Liver (tissue), 9 donors: ENCODE data around the gene CDH13. TPM values are rescaled to one million over a fixed set of nuclear protein-coding genes. Genes with fewer than 3 reads are reported as not detected.

Experiments
- DNase-seq: peaks from one replicate; pipeline ENCODE4 v3.0.0-alpha.2; 2017; ENCODE audit warnings: low spot score
- H3K27ac ChIP-seq, 2 donors: one replicate each; pipeline ENCODE4 v1.7.0; 2013; ENCODE audit warnings: inconsistent platforms in 2 of 2, low read length in 2 of 2, control low read depth in 1 of 2, low read depth in 1 of 2, mild to moderate bottlenecking in 1 of 2
- H3K27me3 ChIP-seq, 4 donors: one replicate each; pipeline versions ENCODE4 v1.6.1 to v1.7.0; 2013; ENCODE audit warnings: low read length in 3 of 4, inconsistent platforms in 1 of 4, mild to moderate bottlenecking in 1 of 4, moderate library complexity in 1 of 4; ENCODE audit not compliant: control insufficient read depth in 4 of 4, insufficient read depth in 4 of 4
- H3K36me3 ChIP-seq, 4 donors: one replicate each; pipeline versions ENCODE4 v1.6.1 to v1.7.0; 2013; ENCODE audit warnings: low read length in 3 of 4, mild to moderate bottlenecking in 3 of 4, low read depth in 1 of 4, moderate library complexity in 1 of 4; ENCODE audit not compliant: control insufficient read depth in 4 of 4, insufficient read depth in 3 of 4
- H3K4me1 ChIP-seq, 4 donors: one replicate each; pipeline versions ENCODE4 v1.6.1 to v1.7.0; 2013; ENCODE audit warnings: low read length in 3 of 4, mild to moderate bottlenecking in 3 of 4, moderate library complexity in 1 of 4; ENCODE audit not compliant: control insufficient read depth in 4 of 4, insufficient read depth in 4 of 4
- H3K4me3 ChIP-seq, 3 donors: one replicate each; pipeline versions ENCODE4 v1.6.1 to v1.7.0; 2013; ENCODE audit warnings: low read length in 3 of 3, control low read depth in 1 of 3, low read depth in 1 of 3, mild to moderate bottlenecking in 1 of 3
- H3K9ac ChIP-seq, 2 donors: one replicate each; pipeline ENCODE4 v1.7.0; 2013; ENCODE audit warnings: low read length in 2 of 2, mild to moderate bottlenecking in 2 of 2, moderate library complexity in 2 of 2, control low read depth in 1 of 2, low read depth in 1 of 2
- H3K9me3 ChIP-seq, 4 donors: one replicate each; pipeline versions ENCODE4 v1.6.1 to v1.7.0; 2013; ENCODE audit warnings: low read length in 3 of 4; ENCODE audit not compliant: control insufficient read depth in 4 of 4
- EGR1 ChIP-seq, 2 donors: IDR thresholded peaks; 2 replicates each; pipeline ENCODE4 v1.6.1; 2016 to 2018; ENCODE audit warnings: antibody characterized with exemption in 2 of 2, low read depth in 2 of 2
- FOXA1 ChIP-seq: IDR thresholded peaks from 2 replicates; pipeline ENCODE4 v1.6.1; 2016; ENCODE audit warnings: antibody characterized with exemption
- FOXA2 ChIP-seq: IDR thresholded peaks from 2 replicates; pipeline ENCODE4 v1.6.1; 2016; ENCODE audit warnings: antibody characterized with exemption
- GABPA ChIP-seq, 2 donors: IDR thresholded peaks in 1 of 2; conservative IDR thresholded peaks in 1 of 2; 2 replicates each; pipeline ENCODE4 v1.6.1; 2016; ENCODE audit warnings: antibody characterized with exemption in 2 of 2, mild to moderate bottlenecking in 1 of 2, moderate library complexity in 1 of 2
- HNF4A ChIP-seq, 2 donors: conservative IDR thresholded peaks; 2 replicates each; pipeline ENCODE4 v1.6.1; 2016; ENCODE audit warnings: antibody characterized with exemption in 2 of 2, mild to moderate bottlenecking in 2 of 2
- HNF4G ChIP-seq: IDR thresholded peaks from 2 replicates; pipeline ENCODE4 v1.6.1; 2016; ENCODE audit warnings: antibody characterized with exemption
- JUND ChIP-seq, 2 donors: IDR thresholded peaks; 2 replicates each; pipeline ENCODE4 v1.6.1; 2016; ENCODE audit warnings: antibody characterized with exemption in 2 of 2
- RAD21 ChIP-seq, 2 donors: IDR thresholded peaks; 2 replicates each; pipeline ENCODE4 v1.6.1; 2016; ENCODE audit warnings: antibody characterized with exemption in 2 of 2, mild to moderate bottlenecking in 2 of 2
- RXRA ChIP-seq, 2 donors: IDR thresholded peaks; 2 replicates each; pipeline ENCODE4 v1.6.1; 2017 to 2018; ENCODE audit warnings: antibody characterized with exemption in 2 of 2, mild to moderate bottlenecking in 1 of 2
- SP1 ChIP-seq: IDR thresholded peaks from 2 replicates; pipeline ENCODE4 v1.6.1; 2018; ENCODE audit warnings: antibody characterized with exemption, mild to moderate bottlenecking
- TAF1 ChIP-seq: conservative IDR thresholded peaks from 2 replicates; pipeline ENCODE4 v1.6.1; 2016; ENCODE audit warnings: antibody characterized with exemption, mild to moderate bottlenecking
- YY1 ChIP-seq: IDR thresholded peaks from 2 replicates; pipeline ENCODE4 v1.6.1; 2016; ENCODE audit warnings: antibody characterized with exemption, mild to moderate bottlenecking
- WGBS: extraction: QIAGEN DNeasy Blood & Tissue Kit; methylation state at CpG from one replicate; pipeline ENCODE4 v1.1.7; 2013; 5-methylcytosine and 5-hydroxymethylcytosine counted together
- polyA plus RNA-seq, 2 donors: library from polyadenylated mRNA; stranded (reverse) in 1 of 2; unstranded in 1 of 2; fragments of 200-250 nt in 1 of 2; fragments of >200 nt in 1 of 2; fragmentation: Nextera tagmentation in 1 of 2; extraction: Ambion mirVana in 1 of 2; gene quantifications; one replicate each; pipeline versions ENCODE4 v1.2.1 to v1.2.3, GENCODE V29; 2013 to 2015
- total RNA-seq, 2 donors: library from RNA; depleted of rRNA; stranded (reverse); fragments of >200 nt; gene quantifications; one replicate each; pipeline ENCODE4 v1.2.3, GENCODE V29; 2014
- TF ChIP-seq, protein P1 (sequence below): fragments of 150-350 bp; IDR thresholded peaks from 2 replicates; pipeline ENCODE4 v1.5.1; 2017; ENCODE audit warnings: improper control_type of control experiment, low read depth, low read length; ENCODE audit not compliant: missing input control
- TF ChIP-seq, protein P2 (sequence below): IDR thresholded peaks from 2 replicates; pipeline ENCODE4 v1.6.1; 2016; ENCODE audit warnings: antibody characterized with exemption
- TF ChIP-seq, protein P3 (sequence below): IDR thresholded peaks from 2 replicates; pipeline ENCODE4 v1.6.1; 2016; ENCODE audit warnings: antibody characterized with exemption
- TF ChIP-seq, protein P4 (sequence below): IDR thresholded peaks from 2 replicates; pipeline ENCODE4 v1.6.1; 2016; ENCODE audit warnings: antibody characterized with exemption, mild to moderate bottlenecking
- donor health status: healthy.
- donor health status: healthy.
- donor health status: healthy.
- donor health status: healthy.
- donor health status: healthy.

The CDH13 gene
- total and polyA plus RNA-seq, 4 donors, result 0.21 to 1.5 (median 0.58) TPM

DNA sequence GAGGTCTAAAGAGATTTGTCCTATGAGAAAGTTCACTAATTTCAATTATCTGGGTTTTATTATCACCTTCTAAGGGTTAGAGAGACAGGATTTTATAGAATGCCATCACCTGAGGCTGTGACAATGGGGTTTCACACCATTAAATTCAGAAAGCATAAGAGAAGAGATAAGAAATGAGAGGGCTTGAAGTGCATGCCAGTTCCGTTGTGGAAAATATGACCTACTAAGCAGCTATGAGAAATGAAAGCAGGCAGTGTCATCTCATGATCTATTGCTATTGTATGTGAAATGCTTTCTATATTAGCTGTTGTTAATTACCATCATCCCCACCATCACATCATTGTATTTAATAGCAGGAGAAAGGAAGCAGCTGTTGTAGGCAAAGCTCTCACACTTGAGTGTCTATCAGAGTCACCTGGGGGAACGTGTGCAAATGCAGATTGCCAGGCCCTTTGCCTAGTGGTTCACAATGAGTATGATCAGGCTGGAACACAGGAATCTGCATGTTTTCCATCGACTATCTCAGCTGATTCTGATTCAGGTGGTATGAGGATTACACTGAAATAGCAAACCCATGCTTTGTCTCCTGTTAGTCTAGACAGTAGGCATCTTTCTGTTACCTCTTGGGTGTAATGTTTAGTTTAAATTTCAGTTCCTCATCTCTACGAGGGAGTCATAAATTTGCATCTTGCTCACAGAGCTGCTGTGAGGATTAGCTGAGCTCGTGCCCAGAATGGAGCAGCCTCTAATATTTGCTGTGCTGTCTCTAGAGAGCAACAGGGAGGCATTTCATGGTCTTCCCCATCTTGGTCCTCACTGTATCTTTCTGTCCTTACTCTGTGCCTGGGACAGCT, 256.4 kb downstream of the CDH13 start:
- TF ChIP-seq FOXA2 (no peak), HNF4G (no peak)
- 42% methylated on average over 5 of the region's 5 CpGs for WGBS
- H3K27ac ChIP-seq, result no peak overlapping the region

DNA sequence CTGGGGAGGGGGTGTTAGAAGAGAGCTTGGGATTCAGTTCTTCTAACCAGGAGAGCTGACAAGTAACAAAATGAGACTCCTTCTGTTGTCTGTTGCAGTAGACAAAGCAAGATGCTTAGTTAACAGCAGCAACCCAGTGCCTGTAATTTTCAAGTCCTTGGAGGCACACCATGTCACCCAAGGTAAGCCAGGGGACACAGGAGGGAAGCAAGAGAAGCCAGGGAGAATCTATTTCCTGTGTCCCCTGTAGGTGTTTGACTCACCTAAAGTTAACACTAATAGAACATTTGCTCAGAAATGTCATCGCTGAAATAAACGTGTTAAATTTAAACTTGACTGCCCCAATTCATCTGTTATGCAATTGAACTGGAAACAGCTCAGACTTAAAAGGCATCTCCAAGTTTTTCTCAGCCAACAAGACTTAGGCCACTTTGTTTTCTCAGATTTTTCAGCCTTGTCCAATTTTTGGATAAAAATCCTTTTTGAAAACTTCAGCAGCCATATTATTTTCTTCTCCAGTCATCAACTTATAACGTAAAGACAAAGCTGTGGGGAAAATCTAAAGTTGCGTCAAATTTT, 257.6 kb downstream of the CDH13 start:
- Histone ChIP-seq H3K9ac (no peak overlapping the region), H3K27ac (no peak overlapping the region), H3K9me3 (no peaks in the 10 kb centered on the region), H3K27me3 (peaks cover 0 to 6% (median 0%) of the 10 kb centered on the region in 4 donors), H3K36me3 (no peaks in the 10 kb centered on the region), H3K4me3 (no peak overlapping the region), H3K4me1 (no peaks in the 10 kb centered on the region)
- 83% methylated on average over 4 of the region's 4 CpGs for WGBS
- TF ChIP-seq, protein P1, sequence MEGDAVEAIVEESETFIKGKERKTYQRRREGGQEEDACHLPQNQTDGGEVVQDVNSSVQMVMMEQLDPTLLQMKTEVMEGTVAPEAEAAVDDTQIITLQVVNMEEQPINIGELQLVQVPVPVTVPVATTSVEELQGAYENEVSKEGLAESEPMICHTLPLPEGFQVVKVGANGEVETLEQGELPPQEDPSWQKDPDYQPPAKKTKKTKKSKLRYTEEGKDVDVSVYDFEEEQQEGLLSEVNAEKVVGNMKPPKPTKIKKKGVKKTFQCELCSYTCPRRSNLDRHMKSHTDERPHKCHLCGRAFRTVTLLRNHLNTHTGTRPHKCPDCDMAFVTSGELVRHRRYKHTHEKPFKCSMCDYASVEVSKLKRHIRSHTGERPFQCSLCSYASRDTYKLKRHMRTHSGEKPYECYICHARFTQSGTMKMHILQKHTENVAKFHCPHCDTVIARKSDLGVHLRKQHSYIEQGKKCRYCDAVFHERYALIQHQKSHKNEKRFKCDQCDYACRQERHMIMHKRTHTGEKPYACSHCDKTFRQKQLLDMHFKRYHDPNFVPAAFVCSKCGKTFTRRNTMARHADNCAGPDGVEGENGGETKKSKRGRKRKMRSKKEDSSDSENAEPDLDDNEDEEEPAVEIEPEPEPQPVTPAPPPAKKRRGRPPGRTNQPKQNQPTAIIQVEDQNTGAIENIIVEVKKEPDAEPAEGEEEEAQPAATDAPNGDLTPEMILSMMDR, result no peak
- TF ChIP-seq FOXA1 (no peak), JUND (IDR thresholded peaks at IDR 0.05) (no peak)
- no peak for DNase-seq

More for the DNA sequence above, 256.4 kb downstream of the CDH13 start:
- no peak for DNase-seq
- H3K36me3 ChIP-seq, result no peaks in the 10 kb centered on the region
- H3K27me3 ChIP-seq, result peaks cover 0 to 6% (median 0%) of the 10 kb centered on the region in 4 donors
- no peak overlapping the region for H3K4me3 ChIP-seq
- H3K4me1 ChIP-seq, result no peaks in the 10 kb centered on the region
- H3K9ac ChIP-seq, result no peak overlapping the region
- no peaks in the 10 kb centered on the region for H3K9me3 ChIP-seq

DNA sequence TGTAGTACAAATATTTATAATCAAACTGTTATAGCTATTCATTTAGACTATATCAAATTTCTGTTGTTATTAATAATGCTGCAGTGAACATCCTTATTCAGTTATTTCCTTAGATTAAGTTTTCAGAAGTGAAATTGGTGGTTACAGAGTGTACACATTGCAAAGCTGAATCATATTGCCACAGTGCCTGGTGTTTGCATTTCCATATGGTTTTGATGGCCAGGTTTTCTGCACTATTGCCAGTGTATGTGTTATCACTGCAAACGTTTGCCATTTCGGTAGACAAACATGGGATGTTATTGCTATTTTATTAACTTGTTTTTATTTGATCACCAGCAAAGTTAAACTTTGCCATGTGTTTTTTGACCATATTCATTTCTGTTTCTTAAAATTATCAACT, 259.4 kb downstream of the CDH13 start:
- no peaks in the 10 kb centered on the region for H3K9me3 ChIP-seq
- H3K4me1 ChIP-seq, result no peaks in the 10 kb centered on the region
- DNase-seq, result no peak
- 59% methylated on average over 2 of the region's 2 CpGs for WGBS
- TF ChIP-seq GABPA (IDR thresholded peaks at IDR 0.05 in 1 of 2, conservative IDR thresholded peaks at IDR 0.05 in 1 of 2) (no peak), EGR1 (IDR thresholded peaks at IDR 0.05; ENCODE audit: low read depth in 2 of 2) (no peak), RAD21 (IDR thresholded peaks at IDR 0.05) (no peak), JUND (IDR thresholded peaks at IDR 0.05) (no peak), TAF1 (no peak), SP1 (no peak), RXRA (IDR thresholded peaks at IDR 0.05) (no peak), YY1 (no peak), HNF4A (conservative IDR thresholded peaks at IDR 0.05) (no peak), HNF4G (no peak)
- TF ChIP-seq, protein P2, sequence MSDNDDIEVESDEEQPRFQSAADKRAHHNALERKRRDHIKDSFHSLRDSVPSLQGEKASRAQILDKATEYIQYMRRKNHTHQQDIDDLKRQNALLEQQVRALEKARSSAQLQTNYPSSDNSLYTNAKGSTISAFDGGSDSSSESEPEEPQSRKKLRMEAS, result no peak
- TF ChIP-seq, protein P3, sequence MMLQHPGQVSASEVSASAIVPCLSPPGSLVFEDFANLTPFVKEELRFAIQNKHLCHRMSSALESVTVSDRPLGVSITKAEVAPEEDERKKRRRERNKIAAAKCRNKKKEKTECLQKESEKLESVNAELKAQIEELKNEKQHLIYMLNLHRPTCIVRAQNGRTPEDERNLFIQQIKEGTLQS, result no peak
- TF ChIP-seq, protein P4, sequence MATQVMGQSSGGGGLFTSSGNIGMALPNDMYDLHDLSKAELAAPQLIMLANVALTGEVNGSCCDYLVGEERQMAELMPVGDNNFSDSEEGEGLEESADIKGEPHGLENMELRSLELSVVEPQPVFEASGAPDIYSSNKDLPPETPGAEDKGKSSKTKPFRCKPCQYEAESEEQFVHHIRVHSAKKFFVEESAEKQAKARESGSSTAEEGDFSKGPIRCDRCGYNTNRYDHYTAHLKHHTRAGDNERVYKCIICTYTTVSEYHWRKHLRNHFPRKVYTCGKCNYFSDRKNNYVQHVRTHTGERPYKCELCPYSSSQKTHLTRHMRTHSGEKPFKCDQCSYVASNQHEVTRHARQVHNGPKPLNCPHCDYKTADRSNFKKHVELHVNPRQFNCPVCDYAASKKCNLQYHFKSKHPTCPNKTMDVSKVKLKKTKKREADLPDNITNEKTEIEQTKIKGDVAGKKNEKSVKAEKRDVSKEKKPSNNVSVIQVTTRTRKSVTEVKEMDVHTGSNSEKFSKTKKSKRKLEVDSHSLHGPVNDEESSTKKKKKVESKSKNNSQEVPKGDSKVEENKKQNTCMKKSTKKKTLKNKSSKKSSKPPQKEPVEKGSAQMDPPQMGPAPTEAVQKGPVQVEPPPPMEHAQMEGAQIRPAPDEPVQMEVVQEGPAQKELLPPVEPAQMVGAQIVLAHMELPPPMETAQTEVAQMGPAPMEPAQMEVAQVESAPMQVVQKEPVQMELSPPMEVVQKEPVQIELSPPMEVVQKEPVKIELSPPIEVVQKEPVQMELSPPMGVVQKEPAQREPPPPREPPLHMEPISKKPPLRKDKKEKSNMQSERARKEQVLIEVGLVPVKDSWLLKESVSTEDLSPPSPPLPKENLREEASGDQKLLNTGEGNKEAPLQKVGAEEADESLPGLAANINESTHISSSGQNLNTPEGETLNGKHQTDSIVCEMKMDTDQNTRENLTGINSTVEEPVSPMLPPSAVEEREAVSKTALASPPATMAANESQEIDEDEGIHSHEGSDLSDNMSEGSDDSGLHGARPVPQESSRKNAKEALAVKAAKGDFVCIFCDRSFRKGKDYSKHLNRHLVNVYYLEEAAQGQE, result no peak
- TF ChIP-seq, protein P1, result no peak
- no peak overlapping the region for H3K4me3 ChIP-seq
- no peak overlapping the region for H3K9ac ChIP-seq
- H3K27ac ChIP-seq, result no peak overlapping the region
- H3K36me3 ChIP-seq, result no peaks in the 10 kb centered on the region
- H3K27me3 ChIP-seq, result peaks cover 0 to 6% (median 0%) of the 10 kb centered on the region in 4 donors
